Lower leg skin (tissue), 3 donors: ENCODE results near the gene DMPK.

Source experiments
- CTCF ChIP-seq, 3 donors: fragments of 450-650 bp; IDR thresholded peaks; one replicate each; pipeline ENCODE4 v1.5.1; 2016; ENCODE audit warnings: antibody characterized with exemption in 3 of 3, mild to moderate bottlenecking in 3 of 3, moderate library complexity in 2 of 3
- POLR2A ChIP-seq, 2 donors: fragments of 450-650 bp; IDR thresholded peaks; one replicate each; pipeline ENCODE4 v1.6.1; 2016 to 2017; ENCODE audit warnings: antibody characterized with exemption in 2 of 2, mild to moderate bottlenecking in 1 of 2, moderate library complexity in 1 of 2

GRCh38 chr19:45780448-45781213 is 1.7 kb downstream of the DMPK start:
- no peak for TF ChIP-seq CTCF (IDR thresholded peaks at IDR 0.05)
- TF ChIP-seq POLR2A (IDR thresholded peaks at IDR 0.05) = no peak
